HEK293T (cell line): ENCODE measurements around the gene RCSD1.
"Not testable (repeated sequence)": the region's sequence is repeated elsewhere in the genome, so short reads cannot be mapped to it uniquely, and the experiment has no call there.

Experiments
- LEF1 ChIP-seq: fragments of 450-650 bp; IDR thresholded peaks from 2 replicates; pipeline ENCODE4 v1.6.1; 2017; ENCODE audit warnings: mild to moderate bottlenecking, borderline replicate concordance
- SP1 ChIP-seq: fragments of 450-650 bp; IDR thresholded peaks from 2 replicates; pipeline ENCODE4 v1.6.1; 2017

DNA sequence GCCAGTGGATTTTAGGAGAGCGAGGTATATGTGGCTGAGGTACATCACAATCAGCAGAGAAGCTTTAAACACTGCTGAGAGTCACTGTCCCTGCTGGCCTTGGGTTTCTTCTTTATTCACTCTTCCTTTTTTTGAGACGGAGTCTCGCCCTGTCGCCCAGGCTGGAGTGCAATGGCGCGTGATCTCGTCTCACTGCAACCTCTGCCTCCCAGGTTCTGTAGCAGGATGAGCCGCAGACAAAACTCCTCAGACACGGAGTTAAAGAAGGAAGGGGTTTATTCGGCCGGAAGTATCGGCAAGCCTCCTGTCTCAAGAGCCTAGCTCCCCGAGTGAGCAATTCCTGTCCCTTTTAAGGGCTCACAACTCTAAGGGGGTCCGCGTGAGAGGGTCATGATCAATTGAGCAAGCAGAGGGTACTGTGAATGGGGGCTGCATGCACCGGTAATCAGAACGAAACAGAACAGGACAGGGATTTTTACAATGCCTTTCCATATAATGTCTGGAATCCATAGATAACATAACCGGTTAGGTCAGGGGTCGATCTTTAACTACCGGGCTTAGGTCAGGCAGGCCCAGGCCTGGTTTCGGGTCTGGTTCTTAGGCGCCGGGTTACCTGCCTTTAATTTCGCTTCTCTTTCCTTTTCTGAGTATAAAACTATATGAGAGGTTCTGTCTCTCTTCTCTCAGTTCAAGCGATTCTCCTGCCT lies 89.8 kb downstream of the RCSD1 start:
- not testable (repeated sequence) for TF ChIP-seq SP1, LEF1
